Measurements from ENCODE around the gene TMEM150A. TPM values are rescaled to one million over a fixed set of nuclear protein-coding genes. Genes with fewer than 3 reads are reported as not detected.
A peak's percentile ranks its signal among the peaks of the same experiment; 100 is the strongest.
"Not testable (repeated sequence)": the region's sequence is repeated elsewhere in the genome, so short reads cannot be mapped to it uniquely, and the experiment has no call there.

TMEM150A gene
- polyA plus RNA-seq, 1 donor from 2014 or later, result 8.4 TPM

GRCh38 chr2:85560812-85561279, 41.7 kb downstream of the TMEM150A start:
- Histone ChIP-seq H3K9me3 (ENCODE audit: low read length) (no peaks in the 10 kb centered on the region), H3K27me3 (ENCODE audit: insufficient read depth, low read depth, low read length) (no peaks in the 10 kb centered on the region), H3K4me3 (ENCODE audit: low read length) (peak overlapping the region; percentile 91), H3F3A (ENCODE audit: insufficient read depth, low read length, poor library complexity, severe bottlenecking) (no peaks in the 10 kb centered on the region), H3K4me2 (ENCODE audit: low read length) (peak overlapping the region; percentile 92), H3K9ac (ENCODE audit: low read length) (peak overlapping the region; percentile 81), H4K20me1 (ENCODE audit: insufficient read depth) (no peaks in the 10 kb centered on the region), H3K27ac (ENCODE audit: low read length) (peak overlapping the region; percentile 71), H3K9me2 (ENCODE audit: insufficient read depth, low read length) (no peaks in the 10 kb centered on the region), H3K79me2 (replicated peaks; ENCODE audit: insufficient read depth, low read length) (peaks cover 18% of the 10 kb centered on the region), H3K36me3 (ENCODE audit: insufficient read depth, low read length) (no peaks in the 10 kb centered on the region), H2AFZ (ENCODE audit: low read depth, low read length) (peak overlapping the region; percentile 19)
- TF ChIP-seq EZH2 (IDR thresholded peaks at IDR 0.05; ENCODE audit: borderline replicate concordance, insufficient read depth, low read length, poor library complexity, severe bottlenecking) (no peak), RAD21 (conservative IDR thresholded peaks at IDR 0.05) (no peak), EP300 (conservative IDR thresholded peaks at IDR 0.05; ENCODE audit: poor library complexity, severe bottlenecking) (no peak), CTCF (IDR thresholded peaks at IDR 0.05; ENCODE audit: poor library complexity, severe bottlenecking) (no peak), MXI1 (conservative IDR thresholded peaks at IDR 0.05; ENCODE audit: poor library complexity, severe bottlenecking) (no peak), POLR2AphosphoS5 (IDR thresholded peaks at IDR 0.05) (no peak), TAF1 (IDR thresholded peaks at IDR 0.05; ENCODE audit: low read depth) (no peak), SMC3 (conservative IDR thresholded peaks at IDR 0.05; ENCODE audit: poor library complexity) (no peak), REST (IDR thresholded peaks at IDR 0.05; ENCODE audit: borderline replicate concordance) (no peak)

GRCh38 chr2:85560403-85560726, 42.1 kb downstream of the TMEM150A start:
- Histone ChIP-seq H3K4me3 (ENCODE audit: low read length) (peak overlapping the region; percentile 91), H3K9ac (ENCODE audit: low read length) (peak overlapping the region; percentile 81), H3K4me2 (ENCODE audit: low read length) (peak overlapping the region; percentile 92), H3K79me2 (replicated peaks; ENCODE audit: insufficient read depth, low read length) (peaks cover 18% of the 10 kb centered on the region)
- not testable (repeated sequence) for H4K20me1 ChIP-seq (ENCODE audit: insufficient read depth); H3K27ac ChIP-seq (ENCODE audit: low read length); H3K9me2 ChIP-seq (ENCODE audit: insufficient read depth, low read length); H2AFZ ChIP-seq (ENCODE audit: low read depth, low read length); H3K27me3 ChIP-seq (ENCODE audit: insufficient read depth, low read depth, low read length); H3F3A ChIP-seq (ENCODE audit: insufficient read depth, low read length, poor library complexity, severe bottlenecking); H3K36me3 ChIP-seq (ENCODE audit: insufficient read depth, low read length); H3K9me3 ChIP-seq (ENCODE audit: low read length)

GRCh38 chr2:85558160-85558559, 44.3 kb downstream of the TMEM150A start:
- H3K27ac ChIP-seq (ENCODE audit: low read length), result no peak overlapping the region

More at GRCh38 chr2:85558160-85558559, 44.3 kb downstream of the TMEM150A start:
- TF ChIP-seq SMC3 (conservative IDR thresholded peaks at IDR 0.05; ENCODE audit: poor library complexity) (no peak), RAD21 (conservative IDR thresholded peaks at IDR 0.05) (no peak), REST (IDR thresholded peaks at IDR 0.05; ENCODE audit: borderline replicate concordance) (no peak), MXI1 (conservative IDR thresholded peaks at IDR 0.05; ENCODE audit: poor library complexity, severe bottlenecking) (no peak), EZH2 (IDR thresholded peaks at IDR 0.05; ENCODE audit: borderline replicate concordance, insufficient read depth, low read length, poor library complexity, severe bottlenecking) (no peak), EP300 (conservative IDR thresholded peaks at IDR 0.05; ENCODE audit: poor library complexity, severe bottlenecking) (no peak), POLR2AphosphoS5 (IDR thresholded peaks at IDR 0.05) (no peak), TAF1 (IDR thresholded peaks at IDR 0.05; ENCODE audit: low read depth) (no peak)
- H2AFZ ChIP-seq (ENCODE audit: low read depth, low read length), result no peak overlapping the region
- no peaks in the 10 kb centered on the region for H3K9me2 ChIP-seq (ENCODE audit: insufficient read depth, low read length)
- H3K36me3 ChIP-seq (ENCODE audit: insufficient read depth, low read length), result peaks cover 8% of the 10 kb centered on the region
- no peaks in the 10 kb centered on the region for H3F3A ChIP-seq (ENCODE audit: insufficient read depth, low read length, poor library complexity, severe bottlenecking)
- no peak overlapping the region for H3K4me3 ChIP-seq (ENCODE audit: low read length)
- no peaks in the 10 kb centered on the region for H3K9me3 ChIP-seq (ENCODE audit: low read length)
- H3K79me2 ChIP-seq (replicated peaks; ENCODE audit: insufficient read depth, low read length), result peaks cover 18% of the 10 kb centered on the region
- no peak overlapping the region for H3K9ac ChIP-seq (ENCODE audit: low read length)
- H3K4me2 ChIP-seq (ENCODE audit: low read length), result no peak overlapping the region
- no peaks in the 10 kb centered on the region for H3K27me3 ChIP-seq (ENCODE audit: insufficient read depth, low read depth, low read length)
- H4K20me1 ChIP-seq (ENCODE audit: insufficient read depth), result no peaks in the 10 kb centered on the region
